DMS 273 (cell line): ENCODE data around the gene LDB2.
"Not testable (repeated sequence)": the region's sequence is repeated elsewhere in the genome, so short reads cannot be mapped to it uniquely, and the experiment has no call there.

Source experiments
- DNase-seq: peaks from one replicate; lab custom pipeline; 2025; ENCODE audit not compliant: unreplicated experiment; lab: John Stamatoyannopoulos, UW

Gene LDB2

DNA sequence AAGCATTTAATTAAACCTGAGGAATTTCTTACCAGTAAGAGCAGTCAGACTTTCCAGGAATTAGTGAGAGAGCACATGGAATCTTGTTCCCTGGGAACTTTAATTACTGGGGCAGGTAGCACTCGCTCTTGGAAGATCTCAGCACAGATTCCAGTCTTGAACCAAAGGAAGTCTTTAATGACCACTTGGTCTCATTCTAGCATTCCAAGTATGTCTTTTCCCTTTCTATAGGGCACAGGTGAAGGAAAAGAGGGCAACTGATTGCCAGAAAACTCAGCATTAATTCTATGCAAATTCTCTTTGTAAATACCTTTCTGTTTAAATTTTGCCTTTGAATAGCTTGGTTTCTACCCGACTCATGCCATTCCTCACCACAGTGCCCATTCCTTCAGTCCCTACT lies 236.6 kb downstream of the LDB2 start:
- no peak for DNase-seq

GRCh38 chr4:16660656-16661055 lies 237.8 kb downstream of the LDB2 start:
- DNase-seq: no peak

DNA sequence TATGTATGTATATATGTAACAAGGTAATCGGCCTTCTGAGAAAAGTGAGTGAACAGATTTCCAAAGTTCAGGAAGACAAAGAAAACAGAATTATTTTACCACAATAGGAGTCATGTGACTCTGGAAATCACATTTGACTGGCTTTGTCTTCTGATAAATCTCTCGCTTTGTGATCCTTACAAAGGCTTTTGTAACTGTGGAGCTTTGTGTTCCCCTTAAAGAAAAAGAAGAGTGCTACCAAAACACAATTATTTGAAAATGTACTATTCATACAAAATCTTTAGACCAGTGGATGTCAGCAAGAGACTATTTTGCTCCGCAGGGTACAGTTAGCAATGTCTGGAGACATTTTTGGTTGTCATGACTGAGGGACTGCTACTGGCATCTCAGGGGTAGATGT lies 238.8 kb downstream of the LDB2 start:
- no peak for DNase-seq

- DNase-seq: no peak
Measured at GRCh38 chr4:16659079-16659478, 239.4 kb downstream of the LDB2 start.

GRCh38 chr4:16658183-16658582 lies 240.3 kb downstream of the LDB2 start:
- no peak for DNase-seq

DNA sequence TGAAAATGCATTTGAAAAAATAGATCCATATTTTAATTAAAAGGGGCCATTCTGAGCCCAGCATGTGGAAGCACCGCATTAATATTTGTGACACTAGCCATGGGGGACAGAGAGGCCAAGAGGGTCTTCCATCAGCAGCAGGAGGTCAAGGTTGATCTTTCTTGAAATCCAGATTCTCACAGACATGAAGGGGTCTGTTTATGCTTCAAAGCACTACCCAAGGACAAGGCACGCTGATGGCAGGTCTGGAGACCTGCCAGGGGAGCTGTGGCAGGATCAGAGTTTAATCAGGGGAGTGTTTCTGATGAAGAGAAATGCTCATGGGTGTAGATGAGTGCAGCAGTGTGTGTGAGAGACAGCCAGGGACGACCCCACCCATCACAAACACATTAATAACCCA lies 243.3 kb downstream of the LDB2 start:
- no peak for DNase-seq

DNA sequence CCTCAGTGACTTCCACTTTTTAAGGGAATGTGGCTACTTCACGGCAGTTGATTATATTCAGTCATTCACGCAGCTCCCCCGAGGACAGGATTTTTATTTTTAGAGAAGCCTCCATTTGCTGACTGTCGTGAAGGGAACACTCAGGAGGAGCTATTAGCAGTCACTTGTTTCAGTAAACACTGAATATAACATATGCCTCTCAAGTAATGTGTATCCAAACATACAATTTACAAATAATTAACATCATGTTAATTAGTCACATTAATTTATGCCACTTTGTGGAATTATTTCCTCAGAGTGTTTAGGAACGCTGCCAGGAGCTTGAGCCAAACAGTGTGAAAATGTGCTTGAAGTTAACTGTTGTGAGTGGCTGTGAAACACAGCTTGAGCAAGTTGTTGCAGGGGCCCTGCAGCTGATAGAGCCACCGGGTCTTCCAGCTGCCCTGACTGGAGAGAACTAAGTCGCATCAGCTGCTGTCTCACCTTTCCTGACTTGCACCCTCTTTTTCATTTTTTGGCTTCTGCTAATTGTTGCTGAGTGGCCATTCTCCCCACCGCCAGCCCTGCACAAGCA lies 245.6 kb downstream of the LDB2 start:
- DNase-seq: no peak

DNA sequence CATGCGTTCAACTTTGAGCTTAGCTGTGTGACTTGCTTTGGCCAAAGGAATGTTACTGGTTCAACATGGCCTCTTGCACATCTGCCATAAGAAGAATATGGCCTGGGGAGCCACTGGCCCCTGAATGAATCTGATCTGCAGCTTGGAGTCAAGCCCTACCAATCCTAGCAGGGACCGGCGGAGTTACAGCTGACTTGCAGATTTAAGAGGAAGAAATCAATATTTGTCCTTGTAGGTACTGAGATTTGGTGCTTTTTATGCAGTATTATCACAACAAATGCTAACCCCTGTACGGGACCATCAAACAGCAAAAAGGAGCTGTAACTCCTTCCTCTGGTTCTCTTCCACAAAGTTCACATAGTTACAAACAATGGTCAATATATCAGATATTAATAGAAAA lies 252.0 kb downstream of the LDB2 start:
- no peak for DNase-seq

DNA sequence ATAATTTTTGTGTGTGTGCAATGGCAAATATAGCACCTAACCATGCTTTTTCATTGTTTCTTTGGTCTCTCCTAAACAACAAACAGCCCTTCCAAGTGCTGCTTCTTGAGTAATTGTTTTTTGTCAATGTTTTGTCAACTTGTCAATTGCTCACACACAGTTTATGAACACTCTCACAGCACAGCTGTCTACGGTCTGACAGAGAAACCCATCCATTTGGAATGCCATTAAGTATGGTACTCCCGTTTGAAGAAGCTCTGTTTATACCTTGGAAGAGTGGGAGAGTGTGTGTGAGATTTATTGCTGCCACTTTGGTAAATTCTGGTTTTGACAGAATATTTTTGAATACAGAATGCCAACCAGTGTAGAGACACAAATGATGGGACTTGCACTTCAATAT lies 254.6 kb downstream of the LDB2 start:
- no peak for DNase-seq

DNA sequence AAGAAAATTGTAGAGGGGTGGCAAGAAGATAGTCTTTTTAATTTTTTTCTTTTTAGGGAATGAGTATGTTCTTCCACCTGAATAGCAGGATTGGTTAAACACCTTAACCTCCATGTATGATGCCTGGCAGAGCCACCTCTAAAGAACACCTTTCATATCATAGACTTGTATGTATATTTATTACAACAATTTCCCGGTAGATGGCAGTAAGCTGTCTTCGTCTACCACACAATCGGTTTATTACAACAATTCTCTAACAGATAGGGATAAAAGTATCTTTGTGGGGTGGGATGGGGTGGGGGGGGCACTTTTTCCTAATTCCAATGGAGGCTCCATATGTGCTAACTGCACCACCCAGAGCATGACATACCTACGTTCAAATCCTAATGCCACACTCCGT lies 255.5 kb downstream of the LDB2 start:
- DNase-seq: no peak

- no peak for DNase-seq
Measured at GRCh38 chr4:16641971-16642370, 256.5 kb downstream of the LDB2 start.

- peak; percentile 12 for DNase-seq
Measured at GRCh38 chr4:16636912-16637630, 261.4 kb downstream of the LDB2 start.

- DNase-seq: no peak
Measured at GRCh38 chr4:16636304-16636703, 262.1 kb downstream of the LDB2 start.

DNA sequence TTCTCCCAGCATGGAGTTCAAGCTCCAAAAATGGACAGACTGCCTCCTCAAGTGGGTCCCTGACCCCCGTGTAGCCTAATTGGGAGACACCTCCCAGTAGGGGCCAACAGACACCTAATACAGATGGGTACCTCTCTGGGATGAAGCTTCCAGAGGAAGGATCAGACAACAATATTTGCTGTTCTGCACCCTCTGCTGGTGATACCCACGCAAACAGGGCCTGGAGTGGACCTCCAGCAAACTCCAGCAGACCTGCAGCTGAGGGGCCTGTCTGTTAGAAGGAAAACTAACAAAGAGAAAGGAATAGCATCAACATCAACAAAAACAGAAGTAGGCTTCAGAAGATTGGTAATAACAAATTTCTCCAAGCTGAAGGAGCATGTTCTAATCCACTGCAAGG lies 269.2 kb downstream of the LDB2 start:
- DNase-seq: not testable (repeated sequence)

DNA sequence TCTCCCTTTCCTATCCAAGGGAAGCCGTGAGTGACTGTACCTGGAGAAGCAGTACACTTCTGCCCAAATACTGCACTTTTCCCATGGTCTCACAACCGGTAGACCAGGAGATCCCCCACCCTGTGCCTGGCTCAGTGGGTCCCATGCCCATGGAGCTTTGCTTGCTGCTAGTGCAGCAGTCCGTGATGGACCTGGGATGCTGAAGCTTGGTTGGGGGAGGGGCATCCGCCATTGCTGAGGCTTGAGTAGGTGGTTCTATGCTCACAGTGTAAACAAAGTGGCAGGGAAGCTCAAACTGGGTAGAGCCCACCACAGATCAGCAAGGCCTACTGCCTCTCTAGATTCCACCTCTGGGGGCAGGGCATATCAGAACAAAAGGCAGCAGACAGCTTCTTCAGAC lies 269.6 kb downstream of the LDB2 start:
- DNase-seq: not testable (repeated sequence)

DNA sequence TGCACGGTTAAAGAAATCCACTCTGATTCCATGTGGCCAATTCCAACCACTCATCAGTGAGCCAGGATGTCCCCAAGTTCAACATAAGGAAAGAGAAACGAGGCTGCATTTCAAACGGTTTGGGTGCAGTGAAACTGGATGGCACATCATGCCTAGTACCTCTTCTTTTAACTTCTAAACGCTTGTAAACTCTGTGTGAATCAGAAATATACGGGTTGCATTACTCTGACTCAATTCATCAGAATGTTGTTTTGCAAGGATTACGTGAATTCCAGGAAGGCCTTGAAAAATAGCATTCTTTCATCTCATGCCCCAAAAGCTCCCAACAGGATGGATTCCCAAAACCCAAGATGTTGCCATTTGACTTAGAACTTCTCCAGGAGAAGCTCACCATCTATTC lies 270.4 kb downstream of the LDB2 start:
- DNase-seq: no peak

DNA sequence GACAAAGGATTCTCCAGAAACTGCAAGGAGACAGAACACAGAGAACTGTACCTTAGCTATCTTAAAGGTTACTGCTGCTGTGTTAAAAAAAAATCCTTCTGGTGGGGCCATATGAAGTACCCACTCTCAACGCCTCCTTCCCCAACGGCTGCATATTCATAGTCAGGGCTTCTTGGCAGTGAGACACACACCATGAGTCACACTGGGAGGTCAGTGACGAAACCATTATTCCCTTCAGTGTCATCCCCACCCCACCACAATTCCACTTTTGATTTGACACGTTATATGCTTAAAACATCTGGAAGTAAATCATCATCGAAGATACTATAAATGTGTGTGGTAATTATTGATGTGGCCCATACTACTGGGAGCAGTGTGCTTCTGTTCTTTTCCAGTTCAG lies 271.5 kb downstream of the LDB2 start:
- no peak for DNase-seq

GRCh38 chr4:16622826-16623225 lies 275.6 kb downstream of the LDB2 start:
- no peak for DNase-seq

GRCh38 chr4:16617435-16617834 lies 281.0 kb downstream of the LDB2 start:
- no peak for DNase-seq

- DNase-seq: no peak
Measured at GRCh38 chr4:16617011-16617410, 281.4 kb downstream of the LDB2 start.

DNA sequence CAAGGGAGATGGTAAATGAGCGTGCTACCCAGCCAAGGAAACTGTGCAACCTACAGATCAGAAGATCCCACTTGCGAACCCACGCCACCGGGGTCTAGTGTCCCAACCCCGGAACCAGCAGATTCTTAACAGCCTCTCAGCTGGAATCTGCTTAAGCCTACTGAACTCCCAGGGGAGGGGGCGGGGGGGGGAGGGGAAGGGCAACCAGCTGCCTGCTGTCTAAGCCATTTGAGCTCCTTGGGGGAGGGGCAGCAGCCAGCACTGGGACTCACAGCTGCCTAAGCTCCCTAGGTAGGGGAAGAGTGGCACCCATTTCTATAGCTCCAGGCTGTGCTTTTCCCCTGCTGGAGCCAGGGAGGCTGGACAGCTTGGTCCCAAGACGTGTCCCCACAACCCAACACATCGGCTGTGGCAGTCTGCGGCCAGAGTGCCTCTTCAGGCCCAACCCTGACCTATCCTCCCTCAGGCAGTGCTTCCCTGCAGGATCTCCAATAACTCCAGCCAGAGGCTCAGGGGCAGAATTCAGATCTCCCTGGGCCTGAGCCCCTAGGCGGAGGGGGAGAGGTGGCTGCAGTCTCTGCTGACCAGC lies 289.2 kb downstream of the LDB2 start:
- no peak for DNase-seq

- no peak for DNase-seq
Measured at GRCh38 chr4:16608611-16609125, 289.8 kb downstream of the LDB2 start.
